HG03045 (cell line): ENCODE data around the gene PBLD.

ENCODE experiments used
- ATAC-seq: cut with Tn5 transposase; IDR thresholded peaks from one replicate; pipeline ENCODE4 v1.9.1; 2021; ENCODE audit warnings: mild to moderate bottlenecking, moderate library complexity; ENCODE audit not compliant: unreplicated experiment

Gene PBLD

GRCh38 chr10:68332259-68333057, at the start of gene PBLD:
PBLD (minus strand) TSS chr10:68332928; CDS start chr10:68306844, 26,084 bp downstream.
- ATAC-seq, result peak; percentile 21

- no peak for ATAC-seq
Observed at GRCh38 chr10:68371604-68372003, 38.9 kb upstream of the PBLD start.

DNA sequence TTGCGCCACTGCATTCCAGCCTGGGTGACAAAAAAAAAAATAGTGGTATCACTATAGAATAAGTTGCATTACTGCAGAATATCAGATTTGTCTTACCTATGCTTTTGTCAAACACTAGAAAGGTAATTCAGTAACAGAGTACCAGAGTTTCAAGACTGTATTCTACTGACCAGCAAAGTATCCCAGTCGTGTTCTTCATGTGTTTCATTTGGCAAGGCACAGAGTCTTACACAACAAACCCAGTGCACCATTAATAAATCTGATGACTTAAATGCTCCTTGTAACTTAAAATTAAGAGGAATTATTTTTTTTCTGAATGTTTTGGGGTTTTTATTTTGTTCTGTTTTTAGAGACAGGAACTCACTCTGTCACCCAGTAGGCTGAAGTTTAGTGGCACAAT, 34.4 kb upstream of the PBLD start:
- ATAC-seq, result no peak

GRCh38 chr10:68366600-68366999, 33.9 kb upstream of the PBLD start:
- no peak for ATAC-seq

DNA sequence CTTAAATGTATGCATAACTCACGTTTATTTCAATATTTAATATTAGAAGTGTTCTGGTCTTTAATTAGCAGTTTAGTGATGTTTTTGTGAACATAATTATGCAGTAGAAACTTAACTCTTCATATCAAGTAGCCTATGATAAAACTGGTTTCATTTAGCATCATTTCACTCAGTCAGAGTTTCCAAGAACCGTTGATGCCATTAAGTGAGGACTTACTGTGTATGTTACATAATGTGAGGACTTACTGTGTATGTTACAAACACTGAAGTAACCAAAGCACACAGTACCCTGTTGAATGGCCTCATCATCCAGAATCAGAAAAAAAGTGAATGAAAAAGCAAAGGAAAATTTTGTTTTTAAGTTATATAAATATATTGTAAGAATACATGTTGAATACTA, 32.9 kb upstream of the PBLD start:
- no peak for ATAC-seq

DNA sequence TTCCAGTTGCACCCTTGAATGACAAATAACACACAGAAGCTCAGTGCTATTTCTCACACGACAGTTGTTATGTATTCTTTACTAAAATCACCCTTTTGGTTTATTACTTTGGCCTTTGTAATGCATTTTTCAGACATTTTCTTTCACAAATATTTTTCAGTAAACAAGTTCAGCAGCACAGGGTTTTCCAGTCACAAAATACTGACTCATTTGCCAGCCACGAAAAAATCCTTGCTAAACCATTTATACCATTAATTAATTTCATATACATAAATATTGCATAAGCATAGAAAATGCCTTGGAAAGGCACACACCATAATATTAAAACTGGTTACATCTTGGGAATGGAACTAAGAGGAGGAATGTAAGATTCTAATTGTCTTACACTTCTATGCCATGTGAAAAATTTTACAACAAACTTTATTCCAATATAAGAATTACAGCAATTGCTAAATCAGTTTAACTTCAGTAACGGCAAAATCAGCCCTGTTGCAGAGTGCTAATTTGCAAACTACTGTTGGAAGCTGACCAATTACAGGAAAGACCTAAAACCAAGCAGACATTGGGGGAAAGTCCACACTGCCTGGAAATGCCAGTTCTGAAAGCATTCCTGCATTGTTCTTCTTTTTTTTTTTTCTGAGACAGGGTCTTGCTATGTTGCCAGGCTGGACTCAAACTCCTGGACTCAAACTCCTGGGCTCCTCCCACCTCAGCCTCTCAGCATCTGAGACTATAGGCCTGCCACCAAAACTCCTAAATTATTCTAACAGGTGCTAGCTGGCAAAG, 31.6 kb upstream of the PBLD start:
- no peak for ATAC-seq

DNA sequence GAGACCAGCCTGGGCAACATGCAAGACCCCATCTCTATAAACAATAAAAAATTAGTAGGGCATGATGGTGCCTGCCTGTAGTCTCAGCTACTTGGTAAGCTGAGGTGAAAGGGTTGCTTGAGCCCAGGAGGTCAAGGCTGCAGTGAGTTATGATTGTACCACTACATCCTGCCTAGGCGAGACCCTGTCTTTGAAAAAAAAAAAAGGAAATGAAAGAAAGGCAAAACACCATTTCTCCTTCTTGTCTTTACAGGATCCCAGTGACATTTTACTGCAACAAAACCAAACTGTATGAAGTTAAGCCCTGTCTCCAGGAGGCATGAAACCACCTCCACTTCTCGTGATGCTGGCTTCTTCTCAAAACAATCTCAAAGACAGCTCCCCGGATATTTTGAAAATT, 29.9 kb upstream of the PBLD start:
- ATAC-seq, result no peak

DNA sequence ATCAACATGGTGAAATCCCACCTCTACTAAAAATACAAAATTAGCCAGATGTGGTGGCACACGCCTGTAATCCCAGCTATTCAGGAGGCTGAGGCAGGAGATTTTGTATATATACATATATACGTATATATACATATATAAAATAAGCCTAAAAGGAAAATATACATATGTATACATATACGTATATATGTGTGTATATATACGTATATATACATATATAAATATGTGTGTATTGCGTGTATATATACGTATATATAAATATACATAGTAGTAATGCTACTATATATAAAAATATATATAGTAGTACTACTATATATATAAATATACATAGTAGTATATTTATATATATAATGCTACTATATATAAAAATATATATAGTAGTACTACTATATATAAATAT, 26.5 kb upstream of the PBLD start:
- no peak for ATAC-seq

DNA sequence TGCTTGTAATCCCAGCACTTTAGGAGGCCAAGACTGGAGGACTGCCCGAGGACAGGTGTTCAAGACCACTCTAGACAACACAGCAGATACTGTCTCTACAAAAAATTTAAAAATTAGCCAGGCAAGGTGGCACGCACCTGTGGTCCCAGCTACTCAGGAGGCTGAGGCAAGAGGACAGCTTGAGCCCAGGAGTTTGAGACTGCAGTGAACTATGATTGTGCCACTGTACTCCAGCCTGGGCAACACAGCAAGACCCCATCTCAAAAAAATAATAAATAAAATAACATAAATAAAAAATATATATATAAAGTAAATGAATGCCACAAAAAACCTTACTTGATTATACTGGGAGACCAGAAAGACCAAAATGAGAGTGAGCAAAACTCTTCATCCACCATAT, 20.8 kb upstream of the PBLD start:
- ATAC-seq, result no peak

DNA sequence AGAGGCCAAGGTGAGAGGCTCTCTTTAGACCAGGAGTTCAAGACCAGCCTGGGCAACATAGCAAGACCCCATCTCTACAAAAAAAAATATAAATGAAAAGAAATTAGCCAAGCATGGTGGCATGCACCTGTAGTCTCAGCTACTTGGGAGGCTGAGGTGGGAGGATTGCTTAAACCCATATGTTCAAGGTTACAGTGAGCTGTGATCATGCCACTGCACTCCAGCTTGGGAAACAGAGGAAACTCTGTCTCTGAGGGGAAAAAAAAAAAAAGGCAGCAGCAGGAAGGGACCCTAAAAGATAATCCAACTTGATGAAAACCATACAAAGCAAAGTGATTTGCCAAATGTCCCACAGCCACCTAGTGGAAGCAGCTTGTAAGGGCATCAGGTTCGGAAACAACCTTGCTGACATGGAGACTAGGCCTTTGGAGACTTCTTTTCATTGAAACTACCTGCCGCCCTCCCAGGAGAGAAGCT, 15.6 kb upstream of the PBLD start:
- no peak for ATAC-seq

GRCh38 chr10:68346774-68347173, 14.0 kb upstream of the PBLD start:
- ATAC-seq, result no peak

GRCh38 chr10:68345621-68346020, 12.9 kb upstream of the PBLD start:
- ATAC-seq, result no peak

DNA sequence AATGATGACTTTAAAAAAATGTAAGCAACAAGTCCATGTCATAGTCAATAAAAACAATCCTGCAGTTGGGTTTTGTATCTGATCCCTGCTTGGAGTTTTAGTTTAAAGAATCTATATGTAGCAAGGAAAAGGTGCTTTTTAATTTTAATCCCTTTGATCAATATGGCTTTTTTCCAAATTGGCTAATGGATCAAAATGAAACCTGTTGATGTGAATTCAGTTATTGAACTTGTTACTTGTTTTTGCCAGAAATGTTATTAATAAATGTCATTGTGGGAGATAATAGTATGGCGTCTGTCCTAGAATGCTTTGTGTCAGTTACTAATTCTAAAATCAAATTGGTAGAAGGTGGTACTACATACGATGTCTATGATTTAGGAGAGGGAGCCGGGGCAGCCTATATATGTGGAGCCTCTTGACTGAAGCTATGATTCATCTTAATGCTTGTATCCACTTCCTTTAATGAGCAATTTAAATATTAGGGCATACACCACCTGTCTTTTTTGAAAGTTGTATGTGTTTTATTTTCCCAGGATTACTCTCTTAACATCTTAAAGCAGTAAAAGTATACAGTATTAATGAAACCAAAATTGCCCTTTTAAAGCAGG, 10.3 kb upstream of the PBLD start:
- ATAC-seq, result no peak

- ATAC-seq, result no peak
Observed at GRCh38 chr10:68340358-68341080, 7.8 kb upstream of the PBLD start.

- no peak for ATAC-seq
Observed at GRCh38 chr10:68336754-68337351, 4.1 kb upstream of the PBLD start.

- ATAC-seq, result no peak
Observed at GRCh38 chr10:68334672-68335467, 2.1 kb upstream of the PBLD start.

GRCh38 chr10:68333440-68334431, 1.0 kb upstream of the PBLD start:
- ATAC-seq, result no peak

GRCh38 chr10:68333058-68333395, 299 bp upstream of the PBLD start:
- no peak for ATAC-seq
